Lower lobe of right lung (tissue), 2 donors: ENCODE measurements around the gene SPHK2. TPM values are rescaled to one million over a fixed set of nuclear protein-coding genes. Genes with fewer than 3 reads are reported as not detected.
A peak's percentile ranks its signal among the peaks of the same experiment; 100 is the strongest.

Experiments used
- ATAC-seq, 2 donors: fragments of 200-7000 bp; cut with Tn5 transposase; one replicate each; pipeline ENCODE4 v1.9.1; 2020 to 2022; ENCODE audit warnings: mild to moderate bottlenecking in 2 of 2, moderate library complexity in 2 of 2
- DNase-seq: peaks from one replicate; pipeline ENCODE4 v3.0.0-alpha.2; 2020
- H3K27ac ChIP-seq: fragments of 200-600 bp; one replicate; pipeline ENCODE4 v1.8.0; 2022
- H3K27me3 ChIP-seq: fragments of 200-600 bp; one replicate; pipeline ENCODE4 v1.8.0; 2022; ENCODE audit warnings: low read depth
- H3K36me3 ChIP-seq: fragments of 200-600 bp; one replicate; pipeline ENCODE4 v1.8.0; 2022; ENCODE audit warnings: mild to moderate bottlenecking
- H3K4me1 ChIP-seq: fragments of 200-600 bp; one replicate; pipeline ENCODE4 v1.8.0; 2022
- H3K4me3 ChIP-seq: fragments of 200-600 bp; one replicate; pipeline ENCODE4 v1.8.0; 2022; ENCODE audit warnings: mild to moderate bottlenecking
- H3K9me3 ChIP-seq: fragments of 200-600 bp; one replicate; pipeline ENCODE4 v1.8.0; 2022
- intact Hi-C: fragments of 100-400 bp; cut with DNase I; formaldehyde crosslinking; loops from one replicate; pipeline ENCODE4 v1.11.0; 2022
- total RNA-seq: library from RNA; stranded (reverse); fragmentation: NEBNext Ultra II Directional; extraction: Animal tissue kit (Norgen Biotek cat#: 25700); gene quantifications from one replicate; pipeline ENCODE4 v1.2.1, GENCODE V29; 2021
- TF ChIP-seq, protein P1 (sequence below): fragments of 200-600 bp; IDR thresholded peaks from one replicate; pipeline ENCODE4 v1.8.0; 2022; ENCODE audit warnings: antibody characterized with exemption, mild to moderate bottlenecking
- donor health status: DM: no; HTN: yes; CAD: no; lungs with severe emphysema.

Gene SPHK2
- total RNA-seq, 1 donor from 2014 or later, result 23.8 TPM

DNA sequence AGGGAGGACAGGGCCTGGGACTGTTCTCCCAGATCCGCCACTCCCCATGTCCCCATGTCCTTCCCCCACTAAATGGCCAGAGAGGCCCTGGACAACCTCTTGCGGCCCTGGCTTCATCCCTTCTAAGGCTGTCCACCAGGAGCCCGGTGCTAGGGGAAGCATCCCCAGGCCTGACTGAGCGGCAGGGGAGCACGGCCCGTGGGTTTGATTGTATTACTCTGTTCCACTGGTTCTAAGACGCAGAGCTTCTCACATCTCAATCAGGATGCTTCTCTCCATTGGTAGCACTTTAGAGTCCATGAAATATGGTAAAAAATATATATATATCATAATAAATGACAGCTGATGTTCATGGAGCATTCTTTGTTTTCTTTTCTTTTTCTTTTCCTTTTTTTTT, 11.9 kb upstream of the SPHK2 start:
- ATAC-seq (no peak), DNase-seq (no peak)
- Histone ChIP-seq H3K27me3 (no peaks in the 10 kb centered on the region), H3K36me3 (no peaks in the 10 kb centered on the region), H3K9me3 (no peaks in the 10 kb centered on the region), H3K4me3 (no peak overlapping the region), H3K4me1 (no peaks in the 10 kb centered on the region), H3K27ac (no peak overlapping the region)
- TF ChIP-seq, protein P1, sequence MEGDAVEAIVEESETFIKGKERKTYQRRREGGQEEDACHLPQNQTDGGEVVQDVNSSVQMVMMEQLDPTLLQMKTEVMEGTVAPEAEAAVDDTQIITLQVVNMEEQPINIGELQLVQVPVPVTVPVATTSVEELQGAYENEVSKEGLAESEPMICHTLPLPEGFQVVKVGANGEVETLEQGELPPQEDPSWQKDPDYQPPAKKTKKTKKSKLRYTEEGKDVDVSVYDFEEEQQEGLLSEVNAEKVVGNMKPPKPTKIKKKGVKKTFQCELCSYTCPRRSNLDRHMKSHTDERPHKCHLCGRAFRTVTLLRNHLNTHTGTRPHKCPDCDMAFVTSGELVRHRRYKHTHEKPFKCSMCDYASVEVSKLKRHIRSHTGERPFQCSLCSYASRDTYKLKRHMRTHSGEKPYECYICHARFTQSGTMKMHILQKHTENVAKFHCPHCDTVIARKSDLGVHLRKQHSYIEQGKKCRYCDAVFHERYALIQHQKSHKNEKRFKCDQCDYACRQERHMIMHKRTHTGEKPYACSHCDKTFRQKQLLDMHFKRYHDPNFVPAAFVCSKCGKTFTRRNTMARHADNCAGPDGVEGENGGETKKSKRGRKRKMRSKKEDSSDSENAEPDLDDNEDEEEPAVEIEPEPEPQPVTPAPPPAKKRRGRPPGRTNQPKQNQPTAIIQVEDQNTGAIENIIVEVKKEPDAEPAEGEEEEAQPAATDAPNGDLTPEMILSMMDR, result no peak
- intact Hi-C loops, result no loop called here

DNA sequence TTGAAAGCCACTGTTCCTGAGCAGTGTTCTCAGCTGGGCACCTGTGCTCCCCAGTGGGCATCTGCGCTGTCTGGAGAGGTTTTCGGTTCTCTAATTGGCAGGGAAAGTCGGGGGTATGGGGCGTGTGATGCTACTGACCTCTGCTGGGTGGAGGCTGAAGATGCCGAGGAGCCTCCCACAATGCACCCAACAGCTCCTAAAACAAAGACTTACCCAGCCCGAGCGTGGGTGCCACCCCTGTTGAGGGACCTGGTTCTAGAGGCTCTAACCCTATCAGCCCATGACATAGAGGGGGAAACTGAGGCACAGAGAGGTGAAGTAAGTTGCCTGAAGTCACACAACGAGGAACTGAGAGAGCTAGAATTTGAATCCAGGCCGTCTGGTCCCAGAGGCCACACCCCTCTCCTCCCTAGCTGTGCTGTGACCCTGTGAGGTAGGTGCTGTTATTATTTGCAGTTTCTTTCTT, 10.5 kb upstream of the SPHK2 start:
- no peak for DNase-seq
- Histone ChIP-seq H3K27ac (no peak overlapping the region), H3K9me3 (no peaks in the 10 kb centered on the region), H3K4me1 (no peaks in the 10 kb centered on the region), H3K4me3 (no peak overlapping the region), H3K36me3 (no peaks in the 10 kb centered on the region), H3K27me3 (no peaks in the 10 kb centered on the region)
- intact Hi-C loops, result no loop called here
- peak; percentile 52 to 56 for ATAC-seq
- TF ChIP-seq, protein P1, result peak; percentile 40

DNA sequence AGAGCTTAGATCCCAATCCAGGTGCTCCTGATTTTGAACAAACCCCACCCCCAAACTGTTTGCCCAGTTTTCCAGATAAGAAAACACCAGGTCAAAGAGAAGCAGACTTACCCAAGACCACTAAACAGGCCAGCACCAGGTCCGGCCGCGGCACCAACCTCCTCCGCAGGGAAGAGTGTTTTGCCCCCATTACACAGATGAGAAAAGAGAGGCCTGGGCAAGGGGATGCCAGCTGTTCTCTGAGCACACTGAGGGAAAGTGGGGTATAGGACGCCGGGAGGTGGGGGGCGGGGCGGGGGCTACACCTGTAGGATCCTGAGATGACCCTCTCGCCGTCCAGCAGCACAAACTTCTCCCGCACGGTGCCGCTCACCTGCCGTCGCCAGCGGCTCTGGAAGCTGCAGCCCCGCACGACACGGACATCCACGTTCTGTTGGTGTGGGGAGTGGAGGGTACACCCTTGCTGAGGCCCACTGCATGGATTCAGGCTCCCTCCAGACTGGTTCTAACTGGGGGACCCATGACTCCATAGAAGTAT, 9.7 kb upstream of the SPHK2 start:
- TF ChIP-seq, protein P1, result no peak
- intact Hi-C loops, result no loop called here
- no peaks in the 10 kb centered on the region for H3K9me3 ChIP-seq
- ATAC-seq (no peak), DNase-seq (no peak)
- H3K4me1 ChIP-seq, result no peaks in the 10 kb centered on the region
- H3K4me3 ChIP-seq, result no peak overlapping the region
- H3K36me3 ChIP-seq, result peaks cover under 1% of the 10 kb centered on the region
- H3K27me3 ChIP-seq, result no peaks in the 10 kb centered on the region
- no peak overlapping the region for H3K27ac ChIP-seq

DNA sequence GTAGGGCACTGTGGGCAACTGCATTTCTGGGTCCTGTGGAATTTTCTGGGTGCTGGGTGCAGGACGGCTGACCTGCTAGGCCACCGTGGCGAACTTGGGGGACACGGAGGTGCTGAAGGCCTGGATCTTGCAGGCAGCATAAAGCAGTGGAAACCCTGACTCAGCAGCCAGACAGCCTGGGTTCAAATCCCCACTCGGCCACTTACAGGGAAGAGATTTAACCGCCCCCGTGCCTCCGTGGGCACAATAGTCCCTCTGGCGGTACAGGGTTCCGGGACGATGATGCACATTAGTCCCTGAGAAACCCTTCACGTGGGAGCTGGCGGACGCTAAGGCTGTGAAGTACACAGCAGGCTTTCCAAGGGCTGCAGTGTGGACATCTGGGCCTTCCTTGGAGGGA, 7.4 kb upstream of the SPHK2 start:
- DNase-seq, result no peak
- ATAC-seq, result no peak
- Histone ChIP-seq H3K27ac (no peak overlapping the region), H3K9me3 (no peaks in the 10 kb centered on the region), H3K27me3 (no peaks in the 10 kb centered on the region), H3K36me3 (peaks cover 23% of the 10 kb centered on the region), H3K4me1 (peaks cover 17% of the 10 kb centered on the region), H3K4me3 (no peak overlapping the region)
- intact Hi-C loops, result no loop called here
- TF ChIP-seq, protein P1, result no peak

DNA sequence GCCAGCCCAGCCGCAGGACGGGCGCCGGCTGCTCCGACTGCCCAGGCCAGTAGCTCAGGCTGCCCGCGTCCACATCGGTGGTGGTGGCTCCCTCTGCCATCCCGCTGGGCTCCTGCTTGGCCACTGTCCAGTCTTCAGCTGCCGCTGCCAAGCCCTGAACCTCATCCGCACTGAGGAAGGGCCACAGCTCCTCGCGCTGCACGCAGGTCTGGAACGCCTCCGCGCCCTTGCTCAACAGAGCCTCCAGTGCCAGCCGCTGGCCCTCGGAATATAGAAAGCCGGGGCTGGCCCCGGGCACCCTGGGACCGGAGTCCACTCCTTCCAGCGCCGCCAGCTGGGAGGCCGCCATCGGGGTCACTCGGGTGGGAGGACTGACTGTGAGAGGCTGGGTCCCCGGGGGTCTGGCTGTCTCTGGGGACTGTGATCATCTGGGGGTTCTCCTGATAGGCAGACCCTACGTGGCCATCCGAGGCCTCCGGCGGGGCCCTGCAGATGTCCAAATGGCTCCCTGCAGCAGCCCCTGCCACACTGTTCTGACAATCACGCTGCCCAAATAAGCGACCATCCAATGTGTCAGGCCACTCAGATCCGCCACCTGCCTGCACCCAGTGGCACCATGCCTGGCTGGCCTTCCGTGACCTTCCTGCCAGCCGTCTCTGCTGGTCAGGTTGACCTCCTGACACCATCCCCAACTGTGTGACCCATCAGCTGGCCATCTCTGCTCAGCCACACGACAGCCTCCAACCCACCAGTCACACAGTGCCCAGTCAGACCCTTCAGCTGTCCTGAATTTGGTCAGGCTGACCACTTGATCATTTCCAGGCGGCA, 6.1 kb upstream of the SPHK2 start:
- H3K27me3 ChIP-seq, result no peaks in the 10 kb centered on the region
- intact Hi-C loops, result no loop called here
- ATAC-seq, result peak in 1 of 2 donors; percentile 2
- DNase-seq, result no peak
- H3K4me1 ChIP-seq, result peaks cover 31% of the 10 kb centered on the region
- peak overlapping the region; percentile 81 for H3K27ac ChIP-seq
- H3K9me3 ChIP-seq, result no peaks in the 10 kb centered on the region
- H3K36me3 ChIP-seq, result peaks cover 32% of the 10 kb centered on the region
- TF ChIP-seq, protein P1, result no peak
- peak overlapping the region; percentile 48 for H3K4me3 ChIP-seq
